ENCODE results near the gene MICAL3. TPM values are rescaled to one million over a fixed set of nuclear protein-coding genes. Genes with fewer than 3 reads are reported as not detected.

The MICAL3 gene
- polyA plus RNA-seq, 2 of the 4 experiments (the other 2 are of a cell fraction) = 20.5 to 30.1 TPM

DNA sequence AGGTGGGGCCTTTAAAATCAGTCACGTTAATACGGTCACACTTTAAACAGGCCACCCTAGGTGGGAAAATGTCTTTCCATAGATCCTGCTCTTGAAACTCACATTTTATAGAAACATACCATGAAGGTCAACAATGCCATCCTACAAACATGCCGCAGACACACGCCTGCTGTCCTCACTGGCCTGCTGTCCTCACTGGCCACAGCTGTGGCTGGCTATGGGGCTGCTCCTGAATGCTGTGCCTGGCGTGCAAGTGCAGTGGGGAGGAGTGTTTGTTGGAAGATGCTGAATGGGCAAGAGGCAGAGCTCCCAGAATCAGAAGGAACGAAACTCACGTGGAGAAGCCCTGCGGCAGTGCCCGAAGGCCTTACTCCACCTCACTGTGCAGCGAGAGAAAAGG, 143.9 kb downstream of the MICAL3 start:
- FAIRE-seq = no peak
- ChIA-PET CTCF (interaction anchor here (1.1 kb wide), 1 partner anchor 16 kb away, joined by 3 read pairs; no protein-coding TSS in a partner anchor), POLR2A (no interaction called here)
- WGBS (ENCODE audit: missing lambda C conversion rate) = 93% methylated on average over 10 of the region's 10 CpGs
- Histone ChIP-seq H3K4me2 (no peak overlapping the region), H3K4me3 (no peak overlapping the region), H3K27ac (no peak overlapping the region), H3K9me3 (no peaks in the 10 kb centered on the region), H3K4me1 (no peaks in the 10 kb centered on the region)
- TF ChIP-seq EHMT2 (IDR thresholded peaks at IDR 0.05; ENCODE audit: low read depth) (no peak), RCOR1 (IDR thresholded peaks at IDR 0.05; ENCODE audit: low read depth, low read length) (no peak), KDM1A (IDR thresholded peaks at IDR 0.05; ENCODE audit: low read depth) (no peak), JUNB (IDR thresholded peaks at IDR 0.05) (no peak), NR3C1 (IDR thresholded peaks at IDR 0.05) (no peak), HOXA7 (CRISPR knock-in tag; IDR thresholded peaks at IDR 0.05) (no peak), KDM5A (IDR thresholded peaks at IDR 0.05) (no peak), USF2 (IDR thresholded peaks at IDR 0.05) (no peak), TFCP2L1 (CRISPR knock-in tag; IDR thresholded peaks at IDR 0.05) (no peak), NFE2L2 (conservative IDR thresholded peaks at IDR 0.05; ENCODE audit: low read length) (no peak), CTCF (IDR thresholded peaks at IDR 0.05) (no peak), MYC (IDR thresholded peaks at IDR 0.05; ENCODE audit: borderline replicate concordance, low read length) (no peak), RAD21 (conservative IDR thresholded peaks at IDR 0.05 in 1 of 2, IDR thresholded peaks at IDR 0.05 in 1 of 2) (no peak), ZNF302 (CRISPR knock-in tag; IDR thresholded peaks at IDR 0.05) (no peak)
- TF ChIP-seq, protein P1, sequence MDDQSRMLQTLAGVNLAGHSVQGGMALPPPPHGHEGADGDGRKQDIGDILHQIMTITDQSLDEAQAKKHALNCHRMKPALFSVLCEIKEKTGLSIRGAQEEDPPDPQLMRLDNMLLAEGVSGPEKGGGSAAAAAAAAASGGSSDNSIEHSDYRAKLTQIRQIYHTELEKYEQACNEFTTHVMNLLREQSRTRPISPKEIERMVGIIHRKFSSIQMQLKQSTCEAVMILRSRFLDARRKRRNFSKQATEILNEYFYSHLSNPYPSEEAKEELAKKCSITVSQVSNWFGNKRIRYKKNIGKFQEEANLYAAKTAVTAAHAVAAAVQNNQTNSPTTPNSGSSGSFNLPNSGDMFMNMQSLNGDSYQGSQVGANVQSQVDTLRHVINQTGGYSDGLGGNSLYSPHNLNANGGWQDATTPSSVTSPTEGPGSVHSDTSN (IDR thresholded peaks at IDR 0.05) = no peak
- no peak for DNase-seq (ENCODE audit: low read depth in 1 of 2, low spot score in 1 of 2)
- ATAC-seq = no peak

DNA sequence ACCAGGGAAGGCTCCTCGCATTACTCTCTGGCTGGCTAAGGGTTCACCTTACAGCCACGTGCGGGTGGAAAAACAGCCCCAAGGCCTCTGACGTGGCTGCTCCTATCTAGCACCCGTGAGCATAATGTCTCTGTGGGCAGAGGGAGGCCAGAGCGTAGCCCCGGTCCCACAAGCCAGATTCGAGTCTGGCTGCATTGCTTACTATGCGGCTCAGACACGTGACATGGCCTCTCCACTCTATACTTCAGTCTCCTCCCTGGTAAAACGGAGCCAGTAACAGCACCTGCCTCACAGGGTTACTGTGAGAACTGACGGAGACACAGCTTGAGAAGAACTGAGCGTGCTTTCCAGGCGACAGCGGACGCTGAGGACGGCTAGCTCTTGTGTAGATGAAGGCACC, 144.3 kb downstream of the MICAL3 start:
- H3K4me1 ChIP-seq = no peaks in the 10 kb centered on the region
- WGBS (ENCODE audit: missing lambda C conversion rate) = 93% methylated on average over 13 of the region's 17 CpGs
- DNase-seq (ENCODE audit: low read depth in 1 of 2, low spot score in 1 of 2) (no peak), FAIRE-seq (no peak), ATAC-seq (no peak)
- no peak for TF ChIP-seq TFCP2L1 (CRISPR knock-in tag; IDR thresholded peaks at IDR 0.05)
- no peak for TF ChIP-seq NFE2L2 (conservative IDR thresholded peaks at IDR 0.05; ENCODE audit: low read length)
- no peak for TF ChIP-seq BHLHE40 (IDR thresholded peaks at IDR 0.05; ENCODE audit: low read depth, low read length)
- TF ChIP-seq RCOR1 (IDR thresholded peaks at IDR 0.05; ENCODE audit: low read depth, low read length) = no peak
- TF ChIP-seq RNF2 (IDR thresholded peaks at IDR 0.05; ENCODE audit: borderline replicate concordance, low read depth) = no peak
- TF ChIP-seq MAFK (IDR thresholded peaks at IDR 0.05; ENCODE audit: partially characterized antibody) = no peak
- H3K4me3 ChIP-seq = no peak overlapping the region
- H3K4me2 ChIP-seq = no peak overlapping the region
- H3K27ac ChIP-seq = no peak overlapping the region
- H3K9me3 ChIP-seq = no peaks in the 10 kb centered on the region
- CTCF ChIA-PET = interaction anchor here (1.1 kb wide), 1 partner anchor 17 kb away, joined by 3 read pairs; no protein-coding TSS in a partner anchor
- POLR2A ChIA-PET = no interaction called here

DNA sequence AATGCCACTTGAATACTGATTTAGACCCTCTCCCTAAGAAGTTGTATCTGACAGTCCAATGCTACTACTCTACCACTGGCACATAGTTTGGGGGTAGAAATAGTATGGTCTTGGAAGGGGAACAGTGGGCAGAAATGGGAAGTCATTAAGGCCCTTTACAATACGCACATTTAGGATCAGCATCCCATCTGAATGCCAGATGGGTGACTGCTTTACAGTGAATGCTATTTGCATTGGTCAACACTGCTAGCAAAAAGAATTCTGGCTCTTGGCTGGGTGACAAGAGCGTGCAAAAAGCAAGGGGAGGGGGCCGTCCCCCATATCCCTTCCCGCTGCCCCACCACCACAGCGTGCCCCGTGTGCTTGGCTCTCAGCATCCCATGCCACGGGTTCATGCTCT, 145.4 kb downstream of the MICAL3 start:
- Histone ChIP-seq H3K9me3 (no peaks in the 10 kb centered on the region), H3K4me1 (no peaks in the 10 kb centered on the region), H3K27ac (no peak overlapping the region), H3K4me3 (no peak overlapping the region), H3K4me2 (no peak overlapping the region)
- ChIA-PET CTCF (no interaction called here), POLR2A (no interaction called here)
- WGBS (ENCODE audit: missing lambda C conversion rate) = 92% methylated on average over 7 of the region's 7 CpGs
- DNase-seq (ENCODE audit: low read depth in 1 of 2, low spot score in 1 of 2) = no peak
- no peak for FAIRE-seq
- TF ChIP-seq ESRRA (IDR thresholded peaks at IDR 0.05; ENCODE audit: borderline replicate concordance, low read length) (no peak), CTCF (IDR thresholded peaks at IDR 0.05) (no peak), HOXB5 (CRISPR knock-in tag; IDR thresholded peaks at IDR 0.05) (no peak), KDM1A (IDR thresholded peaks at IDR 0.05; ENCODE audit: low read depth) (no peak), REST (IDR thresholded peaks at IDR 0.05) (no peak)
- no peak for ATAC-seq
